Posterior cingulate gyrus (tissue), 11 donors: Measurements from ENCODE around the gene SCUBE1.

Source experiments
- DNase-seq, 10 donors: peaks; one replicate each; pipeline versions ENCODE4 v3.0.0 to v3.0.0-alpha.2; 2020 to 2021; ENCODE audit warnings: mixed read lengths in 3 of 10
- intact Hi-C: fragments of 100-400 bp; cut with DNase I; formaldehyde crosslinking; loops from one replicate; pipeline ENCODE4 v1.15.1; 2023

Gene SCUBE1

DNA sequence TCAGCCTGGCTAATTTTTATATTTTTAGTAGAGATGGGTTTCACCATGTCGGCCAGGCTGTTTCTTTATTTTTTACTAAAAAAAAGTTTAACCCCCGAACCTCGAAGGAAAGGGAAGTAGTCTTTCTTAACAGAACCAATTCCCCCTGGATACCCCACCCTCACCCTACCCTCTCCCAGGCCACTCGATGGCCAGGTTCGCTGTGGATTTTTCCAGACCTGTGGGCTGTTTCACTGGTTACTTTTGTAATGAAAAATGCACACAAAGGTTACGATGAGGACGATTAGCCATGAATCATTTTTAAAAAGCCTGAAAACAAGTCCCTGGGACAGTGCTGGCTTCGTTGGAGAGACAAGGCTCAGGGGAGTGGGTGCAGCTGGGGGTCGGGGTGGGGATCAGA, 189.3 kb downstream of the SCUBE1 start:
- no peak for DNase-seq
- intact Hi-C loops = no loop called here

DNA sequence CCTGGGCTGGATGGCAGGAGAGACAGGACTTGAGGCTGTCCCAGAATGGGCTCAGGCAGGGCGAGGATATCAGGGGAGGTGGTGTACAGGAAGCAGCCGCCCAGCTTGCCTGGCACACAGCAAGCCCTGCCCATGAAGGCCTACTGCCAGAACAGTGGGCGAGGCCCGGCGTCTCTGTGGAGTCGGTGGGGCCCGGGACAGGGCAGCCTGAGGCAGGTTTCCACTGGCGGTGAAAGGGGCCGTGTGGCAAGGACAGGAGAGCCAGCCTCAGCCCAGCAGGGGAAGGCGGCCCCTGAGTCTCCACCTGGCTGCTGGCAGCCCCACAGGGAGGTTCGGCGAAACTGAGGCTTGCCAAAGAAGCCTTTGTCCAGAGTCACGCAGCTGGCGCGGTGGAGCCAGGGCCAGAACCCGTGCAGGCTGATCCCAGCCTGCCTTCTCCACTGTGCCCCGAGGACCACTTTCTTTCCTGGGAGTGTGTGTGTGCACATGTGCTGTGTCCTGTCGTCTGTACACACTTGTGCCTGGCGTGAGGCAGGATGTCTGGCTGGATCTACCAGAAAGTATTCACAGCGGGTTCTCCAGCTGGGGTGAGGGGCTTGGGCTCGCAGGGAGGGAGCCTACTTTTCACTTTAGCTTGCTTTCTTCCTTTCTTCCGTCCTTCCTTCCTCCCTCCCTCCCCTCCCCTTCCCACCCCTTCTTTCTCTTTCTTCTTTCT, 190.7 kb downstream of the SCUBE1 start:
- peak in 7 of 10 donors; percentile 21 to 92 (median 50) for DNase-seq
- intact Hi-C loops = no loop called here

DNA sequence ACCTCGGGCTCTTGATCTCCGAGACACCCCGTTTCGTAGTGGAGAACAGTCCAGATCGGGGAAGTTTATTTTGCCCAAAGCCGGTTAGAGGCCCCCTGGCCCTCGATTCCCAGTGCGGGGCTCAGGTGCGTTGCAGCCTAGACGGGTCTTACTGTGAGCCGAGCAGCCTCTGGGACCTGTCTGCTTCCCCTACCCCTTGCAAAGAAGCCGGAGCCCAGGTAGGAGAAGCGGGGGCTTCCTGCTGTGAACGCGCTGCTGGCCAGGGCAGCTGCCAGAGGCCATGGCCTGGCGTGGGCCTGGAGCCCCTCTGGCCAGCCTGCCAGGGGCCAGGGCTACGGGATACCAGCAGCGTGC, 191.2 kb downstream of the SCUBE1 start:
- intact Hi-C loops = no loop called here
- DNase-seq = no peak

- DNase-seq = peak; percentile 49 to 97 (median 71)
- intact Hi-C loops = loop anchor here (2.0 kb wide), 1 partner anchor 35 kb away; the partner anchor contains the start of gene TTLL12
Measured at GRCh38 chr22:43151251-43152002, 191.7 kb downstream of the SCUBE1 start, which contains the start of gene TSPO. Gene TSPO (plus strand): TSS chr22:43151559. CDS start chr22:43159239, 7,680 bp downstream.

- intact Hi-C loops = loop anchor here (2.0 kb wide), 1 partner anchor 36 kb away; the partner anchor contains the start of gene TTLL12
- DNase-seq = no peak
Measured at GRCh38 chr22:43150731-43151206, 192.4 kb downstream of the SCUBE1 start.

DNA sequence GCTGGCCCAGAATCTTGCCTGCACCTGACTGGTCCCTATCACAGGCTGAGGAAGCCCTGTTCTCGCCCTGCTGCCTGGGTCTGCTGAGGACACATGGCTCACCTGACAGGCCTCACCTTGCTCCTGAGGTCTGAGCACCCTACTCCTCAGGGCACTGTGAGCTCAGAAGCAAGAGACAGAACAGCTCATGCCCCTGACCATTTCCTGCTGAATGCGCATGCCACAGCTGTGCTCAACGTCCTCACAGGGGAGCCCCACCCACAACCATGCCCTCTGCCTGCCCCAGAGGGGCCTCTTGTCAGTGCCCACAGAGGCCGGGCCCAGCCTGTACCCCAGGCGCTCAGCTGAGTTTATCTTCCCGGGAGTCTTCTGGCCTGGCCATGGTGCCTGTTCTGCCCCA, 194.6 kb downstream of the SCUBE1 start:
- intact Hi-C loops = no loop called here
- DNase-seq = no peak

DNA sequence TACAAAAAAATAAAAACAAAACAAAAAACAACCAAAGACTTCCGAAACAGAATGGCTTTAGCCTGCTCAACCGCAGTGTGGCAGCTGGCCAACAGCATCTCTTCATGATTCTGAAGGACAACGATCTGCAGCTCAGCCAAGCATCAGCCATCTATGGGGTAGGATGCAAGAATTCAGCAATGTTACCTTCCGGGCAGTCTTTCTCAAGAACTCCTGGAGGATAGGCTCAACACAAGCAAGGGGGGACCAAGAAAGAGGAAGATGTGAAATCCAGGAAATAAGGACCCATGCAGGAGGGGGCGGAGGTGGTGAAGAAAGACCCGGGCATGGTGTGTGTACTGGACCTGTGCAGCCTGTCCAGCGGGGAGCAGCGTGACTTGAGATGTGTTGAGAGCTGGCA, 195.4 kb downstream of the SCUBE1 start:
- no peak for DNase-seq
- intact Hi-C loops = no loop called here
